T-helper 2 cell treated with Interferon-gamma antibody and Interleukin-4, amounts not matched to agents 5 μg/mL and 100 μg/mL, for 36 hours (primary cell): Measurements from ENCODE around the gene KHK.
A peak's percentile ranks its signal among the peaks of the same experiment; 100 is the strongest.

ENCODE experiments used
- DNase-seq: peaks from one replicate; pipeline ENCODE4 v3.0.0; 2021; ENCODE audit warnings: low spot score
- H3K27ac Mint-ChIP-seq: one replicate; pipeline ENCODE4 v1.8.0; 2021; ENCODE audit warnings: mild to moderate bottlenecking, mixed read lengths
- H3K27me3 Mint-ChIP-seq: one replicate; pipeline ENCODE4 v1.8.0; 2021; ENCODE audit warnings: low read depth, mixed read lengths
- H3K36me3 Mint-ChIP-seq: one replicate; pipeline ENCODE4 v1.8.0; 2021; ENCODE audit warnings: low read depth, mixed read lengths
- H3K4me1 Mint-ChIP-seq: one replicate; pipeline ENCODE4 v1.8.0; 2021; ENCODE audit warnings: low read depth, mixed read lengths
- H3K4me3 Mint-ChIP-seq: one replicate; pipeline ENCODE4 v1.8.0; 2022; ENCODE audit warnings: mild to moderate bottlenecking, moderate library complexity, mixed read lengths
- H3K9me3 Mint-ChIP-seq: one replicate; pipeline ENCODE4 v1.8.0; 2021; ENCODE audit warnings: mixed read lengths

KHK gene

DNA sequence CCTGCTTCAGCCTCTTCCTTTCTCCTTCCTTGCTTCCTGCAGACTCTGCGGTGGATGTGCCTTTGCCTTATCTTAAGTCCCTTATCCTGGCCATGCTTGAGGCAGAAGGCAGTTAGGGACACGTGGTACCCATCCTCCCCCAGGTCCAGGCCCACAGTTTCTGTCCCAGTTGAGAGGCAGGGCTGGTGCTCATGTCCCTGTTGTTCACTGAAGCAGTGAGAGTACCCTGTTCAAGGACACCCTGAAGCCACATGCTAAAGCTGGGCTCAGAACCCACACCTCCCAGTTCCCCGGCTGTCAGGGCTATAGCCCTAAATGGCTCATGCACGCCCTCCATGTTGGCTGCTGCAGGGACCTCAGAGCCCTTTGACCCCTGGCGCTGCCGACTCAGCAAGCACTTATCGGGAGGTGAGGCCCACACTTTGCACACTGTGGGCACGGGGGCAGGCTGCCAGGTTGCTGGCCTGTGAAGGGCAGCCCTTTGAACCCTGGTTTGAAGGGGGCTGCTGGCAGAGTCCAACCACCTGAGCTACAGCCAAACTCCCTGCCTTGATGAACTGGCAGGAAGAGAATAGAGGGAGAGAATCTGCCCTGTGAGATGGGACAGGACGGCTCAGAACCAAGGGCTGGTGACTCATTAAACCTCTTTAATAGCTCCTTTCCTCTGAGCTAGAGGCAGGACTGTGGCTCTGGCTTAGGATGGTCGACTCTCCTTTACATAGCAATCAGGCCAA, 6.3 kb downstream of the KHK start:
- DNase-seq = no peak
- Mint-ChIP-seq H3K27me3 (no peaks in the 10 kb centered on the region), H3K9me3 (no peaks in the 10 kb centered on the region), H3K36me3 (peaks cover 2% of the 10 kb centered on the region), H3K27ac (no peak overlapping the region), H3K4me1 (peaks cover 17% of the 10 kb centered on the region), H3K4me3 (no peak overlapping the region)

DNA sequence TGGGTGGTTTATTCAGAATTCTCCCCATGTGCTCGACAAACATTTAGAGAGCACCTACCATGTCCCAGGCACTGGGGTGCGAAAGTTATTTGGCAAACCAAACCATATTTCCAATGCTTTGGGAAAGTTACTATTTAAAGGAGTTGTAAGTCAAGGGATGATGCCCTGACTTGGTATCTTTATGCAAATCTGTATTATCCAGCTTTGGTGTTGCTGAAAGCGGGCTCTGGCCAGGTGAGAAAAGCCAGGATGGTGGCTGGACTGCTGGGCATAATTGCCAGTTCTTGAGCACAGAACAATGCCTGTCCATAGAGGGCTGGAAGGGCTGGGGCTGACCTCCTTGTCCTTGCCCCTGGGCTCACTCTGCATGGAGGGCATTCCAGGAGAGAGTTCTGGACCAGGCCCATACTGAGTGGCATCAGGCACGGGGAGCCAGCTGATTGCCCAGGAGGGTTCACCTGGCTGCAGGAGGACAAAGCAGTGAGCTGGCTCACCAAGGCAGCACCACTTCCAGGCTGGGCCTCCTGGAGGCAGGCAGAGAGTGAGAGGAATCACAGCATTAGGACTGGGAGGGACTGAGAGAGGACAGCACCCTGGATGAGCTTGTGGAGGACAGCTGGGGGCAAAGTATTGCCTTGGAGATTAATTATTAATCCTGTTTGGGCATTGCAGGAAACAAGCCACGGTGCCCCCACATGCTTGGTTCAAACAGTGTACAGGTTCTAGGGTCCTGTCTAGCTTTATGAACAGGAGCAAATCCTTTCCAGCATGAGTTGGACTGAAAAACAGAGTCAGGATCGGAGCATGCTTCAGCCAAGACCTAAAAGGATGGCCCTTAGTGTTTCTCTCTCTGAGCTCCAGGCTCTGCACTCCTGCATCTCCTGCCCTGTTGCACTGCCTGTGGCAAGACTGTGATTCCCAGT, 7.1 kb downstream of the KHK start:
- no peaks in the 10 kb centered on the region for H3K9me3 Mint-ChIP-seq
- H3K27me3 Mint-ChIP-seq = no peaks in the 10 kb centered on the region
- H3K36me3 Mint-ChIP-seq = peaks cover 1% of the 10 kb centered on the region
- H3K4me3 Mint-ChIP-seq = no peak overlapping the region
- no peak overlapping the region for H3K27ac Mint-ChIP-seq
- no peak for DNase-seq
- peaks cover 16% of the 10 kb centered on the region for H3K4me1 Mint-ChIP-seq

DNA sequence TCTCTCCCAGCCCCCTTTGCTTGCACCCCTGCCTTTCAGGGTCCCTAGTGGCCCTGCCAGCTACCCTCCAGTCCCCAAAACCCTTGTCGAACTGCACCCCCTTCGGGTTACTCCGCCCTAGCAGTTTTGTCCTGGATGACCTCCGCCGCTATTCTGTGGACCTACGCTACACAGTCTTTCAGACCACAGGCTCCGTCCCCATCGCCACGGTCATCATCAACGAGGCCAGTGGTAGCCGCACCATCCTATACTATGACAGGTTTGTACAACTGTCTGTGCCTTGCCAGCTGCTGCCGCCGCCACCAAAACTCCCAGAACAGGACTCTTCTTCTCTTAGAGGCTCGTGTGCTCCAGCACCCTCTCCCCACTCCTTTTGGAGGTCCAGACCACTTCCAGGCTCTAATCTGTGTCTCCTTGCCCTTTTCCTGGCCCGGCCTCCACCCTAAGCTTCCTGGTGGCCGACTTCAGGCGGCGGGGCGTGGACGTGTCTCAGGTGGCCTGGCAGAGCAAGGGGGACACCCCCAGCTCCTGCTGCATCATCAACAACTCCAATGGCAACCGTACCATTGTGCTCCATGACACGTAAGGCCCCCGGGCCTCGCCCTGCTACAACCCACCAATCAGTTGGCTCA, 7.9 kb downstream of the KHK start:
- H3K27ac Mint-ChIP-seq = no peak overlapping the region
- no peaks in the 10 kb centered on the region for H3K27me3 Mint-ChIP-seq
- no peaks in the 10 kb centered on the region for H3K36me3 Mint-ChIP-seq
- H3K4me1 Mint-ChIP-seq = peaks cover 12% of the 10 kb centered on the region
- H3K4me3 Mint-ChIP-seq = no peak overlapping the region
- H3K9me3 Mint-ChIP-seq = no peaks in the 10 kb centered on the region
- no peak for DNase-seq

DNA sequence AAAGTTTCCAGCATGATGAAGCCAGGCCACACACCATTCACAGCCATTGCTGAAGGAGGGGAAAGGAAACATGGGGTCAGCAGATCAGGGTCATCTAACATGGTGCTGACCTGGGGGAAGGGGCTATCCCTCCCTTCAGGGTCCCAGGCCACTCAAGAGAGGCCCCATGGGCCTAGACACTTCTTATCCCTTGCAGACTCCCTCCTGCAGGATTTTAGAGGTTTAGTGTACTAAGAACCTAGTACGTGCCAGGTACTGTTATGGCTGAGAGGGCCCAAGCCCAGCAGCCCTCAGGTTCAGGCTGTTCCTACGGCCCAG, 8.8 kb downstream of the KHK start:
- Mint-ChIP-seq H3K27ac (no peak overlapping the region), H3K36me3 (no peaks in the 10 kb centered on the region), H3K9me3 (no peaks in the 10 kb centered on the region), H3K4me3 (peak overlapping the region; percentile 63), H3K4me1 (peaks cover 10% of the 10 kb centered on the region), H3K27me3 (no peaks in the 10 kb centered on the region)
- no peak for DNase-seq

DNA sequence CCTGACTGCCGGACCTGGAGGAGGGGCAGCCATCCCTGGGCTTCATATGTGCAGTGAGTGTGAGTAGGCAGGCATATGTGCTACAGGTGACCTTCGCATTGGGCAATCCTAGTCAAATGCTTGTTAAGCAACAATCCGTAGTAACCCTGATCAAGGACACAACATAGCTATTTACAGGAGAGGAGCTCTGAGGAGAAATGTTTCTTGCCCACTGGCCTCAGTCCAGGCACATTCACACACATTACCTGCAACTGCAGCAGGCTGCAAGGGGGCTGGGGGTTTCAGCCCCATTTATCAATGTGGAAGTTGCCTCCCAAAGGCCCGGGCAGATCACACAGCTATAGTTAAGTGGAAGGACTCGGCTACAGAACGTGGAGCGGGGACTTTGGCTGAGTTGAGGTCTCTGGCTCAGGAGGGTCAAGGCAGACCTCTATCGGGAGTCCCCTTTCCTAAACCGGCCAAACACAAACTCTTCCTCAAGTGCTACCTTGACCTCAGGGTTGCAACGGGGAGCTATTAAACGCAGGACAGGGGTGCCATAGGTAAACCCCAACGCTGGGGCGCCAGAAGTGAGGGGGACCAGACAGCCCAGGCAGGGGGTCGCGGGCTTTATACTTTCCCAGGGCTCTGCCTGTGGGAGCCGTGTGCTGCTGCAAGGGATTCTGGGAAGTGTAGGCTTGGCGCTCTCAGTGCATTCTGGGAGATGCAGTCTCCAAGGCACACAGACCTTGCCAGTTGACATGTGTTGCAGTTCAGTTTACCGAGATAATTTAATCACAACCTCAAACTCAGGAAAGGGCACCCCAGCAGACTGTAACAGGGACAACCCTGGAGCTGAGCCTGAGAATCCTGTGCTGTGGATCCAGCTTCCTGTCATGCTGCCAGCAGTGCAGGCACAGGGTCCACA, 9.4 kb downstream of the KHK start:
- Mint-ChIP-seq H3K36me3 (no peaks in the 10 kb centered on the region), H3K27ac (no peak overlapping the region), H3K9me3 (no peaks in the 10 kb centered on the region), H3K4me3 (peak overlapping the region; percentile 63), H3K27me3 (no peaks in the 10 kb centered on the region), H3K4me1 (peaks cover 10% of the 10 kb centered on the region)
- DNase-seq = peak; percentile 32

DNA sequence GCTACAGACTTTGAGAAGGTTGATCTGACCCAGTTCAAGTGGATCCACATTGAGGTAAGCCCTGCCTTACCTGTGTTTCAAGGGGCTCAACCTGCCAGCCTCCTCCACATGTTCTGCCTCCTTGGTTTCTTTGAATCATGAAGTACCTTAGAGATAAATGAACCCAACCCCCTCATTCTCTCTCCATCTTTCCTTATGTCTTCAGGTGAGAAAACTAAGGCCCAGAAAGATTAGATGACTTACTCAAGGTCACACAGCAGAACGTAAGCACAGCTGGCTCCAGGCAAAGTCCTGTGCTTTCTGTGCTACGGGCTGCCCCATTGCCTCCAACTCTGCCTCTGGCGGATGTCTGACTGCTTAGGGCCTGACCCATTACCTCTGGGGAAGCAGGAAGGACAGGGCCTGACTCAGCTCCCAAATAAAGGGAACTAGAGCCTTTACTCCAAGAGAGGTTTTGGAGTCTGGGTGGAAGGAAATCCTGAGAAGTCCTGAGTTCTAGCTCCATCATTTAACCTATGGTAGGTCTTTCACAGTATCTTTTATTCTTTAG, 10.3 kb downstream of the KHK start:
- peaks cover 10% of the 10 kb centered on the region for H3K4me1 Mint-ChIP-seq
- H3K9me3 Mint-ChIP-seq = no peaks in the 10 kb centered on the region
- no peak for DNase-seq
- no peak overlapping the region for H3K4me3 Mint-ChIP-seq
- no peaks in the 10 kb centered on the region for H3K36me3 Mint-ChIP-seq
- no peak overlapping the region for H3K27ac Mint-ChIP-seq
- H3K27me3 Mint-ChIP-seq = no peaks in the 10 kb centered on the region

DNA sequence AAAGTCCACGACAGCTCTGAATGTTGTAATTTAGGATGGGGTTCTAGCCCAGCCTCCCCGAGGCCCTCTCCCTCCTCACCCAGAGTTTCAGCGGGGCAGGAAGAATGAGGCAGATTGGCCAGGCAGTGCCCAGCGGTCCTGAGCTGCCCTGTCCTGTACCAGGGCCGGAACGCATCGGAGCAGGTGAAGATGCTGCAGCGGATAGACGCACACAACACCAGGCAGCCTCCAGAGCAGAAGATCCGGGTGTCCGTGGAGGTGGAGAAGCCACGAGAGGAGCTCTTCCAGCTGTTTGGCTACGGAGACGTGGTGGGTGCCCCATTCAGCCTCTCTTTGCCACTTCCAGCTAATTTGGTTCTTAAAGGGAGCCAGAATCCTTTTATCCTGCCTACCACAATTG, 10.8 kb downstream of the KHK start:
- no peak for DNase-seq
- H3K9me3 Mint-ChIP-seq = no peaks in the 10 kb centered on the region
- H3K4me3 Mint-ChIP-seq = no peak overlapping the region
- H3K4me1 Mint-ChIP-seq = peaks cover 10% of the 10 kb centered on the region
- no peak overlapping the region for H3K27ac Mint-ChIP-seq
- no peaks in the 10 kb centered on the region for H3K36me3 Mint-ChIP-seq
- H3K27me3 Mint-ChIP-seq = no peaks in the 10 kb centered on the region

DNA sequence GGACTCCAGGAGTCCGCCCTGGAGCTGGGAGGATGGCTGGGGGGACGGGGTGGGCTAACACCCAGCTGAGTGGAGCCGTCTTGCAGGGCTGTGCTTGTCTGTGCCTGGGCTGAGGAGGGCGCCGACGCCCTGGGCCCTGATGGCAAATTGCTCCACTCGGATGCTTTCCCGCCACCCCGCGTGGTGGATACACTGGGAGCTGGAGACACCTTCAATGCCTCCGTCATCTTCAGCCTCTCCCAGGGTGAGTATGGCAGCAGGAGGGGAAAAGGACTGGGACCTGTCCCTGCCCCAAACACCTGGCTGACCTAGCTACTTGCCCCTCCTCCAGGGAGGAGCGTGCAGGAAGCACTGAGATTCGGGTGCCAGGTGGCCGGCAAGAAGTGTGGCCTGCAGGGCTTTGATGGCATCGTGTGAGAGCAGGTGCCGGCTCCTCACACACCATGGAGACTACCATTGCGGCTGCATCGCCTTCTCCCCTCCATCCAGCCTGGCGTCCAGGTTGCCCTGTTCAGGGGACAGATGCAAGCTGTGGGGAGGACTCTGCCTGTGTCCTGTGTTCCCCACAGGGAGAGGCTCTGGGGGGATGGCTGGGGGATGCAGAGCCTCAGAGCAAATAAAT, 12.9 kb downstream of the KHK start:
- Mint-ChIP-seq H3K9me3 (no peaks in the 10 kb centered on the region), H3K4me1 (peaks cover 10% of the 10 kb centered on the region), H3K36me3 (no peaks in the 10 kb centered on the region), H3K27me3 (no peaks in the 10 kb centered on the region), H3K27ac (no peak overlapping the region), H3K4me3 (no peak overlapping the region)
- DNase-seq = no peak

DNA sequence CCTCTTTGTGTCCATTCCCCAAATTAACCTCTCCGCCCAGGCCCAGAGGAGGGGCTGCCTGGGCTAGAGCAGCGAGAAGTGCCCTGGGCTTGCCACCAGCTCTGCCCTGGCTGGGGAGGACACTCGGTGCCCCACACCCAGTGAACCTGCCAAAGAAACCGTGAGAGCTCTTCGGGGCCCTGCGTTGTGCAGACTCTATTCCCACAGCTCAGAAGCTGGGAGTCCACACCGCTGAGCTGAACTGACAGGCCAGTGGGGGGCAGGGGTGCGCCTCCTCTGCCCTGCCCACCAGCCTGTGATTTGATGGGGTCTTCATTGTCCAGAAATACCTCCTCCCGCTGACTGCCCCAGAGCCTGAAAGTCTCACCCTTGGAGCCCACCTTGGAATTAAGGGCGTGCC, 13.5 kb downstream of the KHK start:
- peaks cover 10% of the 10 kb centered on the region for H3K4me1 Mint-ChIP-seq
- DNase-seq = no peak
- no peaks in the 10 kb centered on the region for H3K9me3 Mint-ChIP-seq
- no peak overlapping the region for H3K27ac Mint-ChIP-seq
- H3K27me3 Mint-ChIP-seq = no peaks in the 10 kb centered on the region
- no peak overlapping the region for H3K4me3 Mint-ChIP-seq
- no peaks in the 10 kb centered on the region for H3K36me3 Mint-ChIP-seq

DNA sequence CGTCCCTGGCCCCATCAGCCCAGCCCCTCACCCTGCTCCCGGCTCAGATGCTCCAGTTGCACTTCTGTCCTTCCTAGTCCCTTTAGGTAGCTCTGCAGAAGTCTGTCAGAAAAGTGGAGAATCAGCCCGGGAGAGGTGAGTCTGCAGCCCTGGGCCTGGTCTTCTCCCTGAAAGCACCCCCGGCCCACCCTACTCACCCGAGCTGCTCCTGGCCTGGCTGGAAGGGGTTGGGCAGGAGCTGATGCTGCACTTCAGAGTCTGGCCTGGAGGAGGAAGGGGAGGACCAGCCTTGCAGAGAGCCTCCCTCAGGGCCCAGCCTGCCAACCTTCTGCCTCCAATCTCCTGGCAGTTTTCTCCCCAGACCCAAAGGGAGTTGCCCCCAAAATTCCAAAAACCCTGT, 15.8 kb downstream of the KHK start:
- Mint-ChIP-seq H3K4me3 (no peak overlapping the region), H3K27ac (no peak overlapping the region), H3K36me3 (no peaks in the 10 kb centered on the region), H3K4me1 (no peaks in the 10 kb centered on the region), H3K9me3 (no peaks in the 10 kb centered on the region), H3K27me3 (no peaks in the 10 kb centered on the region)
- no peak for DNase-seq

DNA sequence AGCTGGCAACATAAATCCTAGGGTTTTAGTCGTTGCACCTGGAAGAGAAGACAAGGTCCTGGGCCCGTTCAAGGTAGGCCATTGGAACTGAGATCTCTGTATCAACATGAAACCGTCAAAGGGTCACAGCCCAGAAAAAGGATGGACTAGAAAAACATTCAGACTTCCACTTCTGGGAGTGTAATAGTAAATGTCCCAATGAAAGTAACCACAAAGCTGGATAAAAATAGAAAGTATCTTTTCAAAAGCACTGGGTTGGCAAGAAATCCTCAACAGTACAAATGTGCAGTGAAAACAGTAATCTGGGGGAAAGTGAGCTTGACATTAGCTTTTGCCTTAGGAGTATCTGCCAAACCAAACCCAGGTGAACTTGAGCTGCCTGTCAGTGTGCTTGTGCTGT, 19.4 kb downstream of the KHK start:
- H3K36me3 Mint-ChIP-seq = no peaks in the 10 kb centered on the region
- H3K9me3 Mint-ChIP-seq = no peaks in the 10 kb centered on the region
- H3K4me3 Mint-ChIP-seq = no peak overlapping the region
- no peak overlapping the region for H3K27ac Mint-ChIP-seq
- peaks cover 4% of the 10 kb centered on the region for H3K27me3 Mint-ChIP-seq
- H3K4me1 Mint-ChIP-seq = no peaks in the 10 kb centered on the region
- DNase-seq = no peak

DNA sequence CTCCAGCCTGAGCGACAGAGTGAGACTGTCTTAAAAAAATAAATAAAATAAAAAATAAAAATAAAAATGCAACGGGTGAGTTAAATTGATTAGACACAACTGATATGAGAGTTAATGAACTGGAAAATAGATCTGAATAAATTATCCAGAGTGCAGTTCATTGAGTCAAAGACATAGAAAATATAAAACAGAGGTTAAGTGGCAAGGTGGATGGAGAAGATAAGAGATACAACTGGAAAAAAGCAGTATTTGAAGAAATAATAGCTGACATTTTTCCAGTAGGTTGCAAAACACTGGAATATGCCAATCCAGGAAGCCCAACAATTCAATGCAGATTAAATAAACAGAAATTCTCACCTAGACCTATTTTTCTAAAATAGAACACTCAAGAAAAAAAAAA, 21.6 kb downstream of the KHK start:
- Mint-ChIP-seq H3K4me3 (no peak overlapping the region), H3K27me3 (peaks cover 4% of the 10 kb centered on the region), H3K36me3 (no peaks in the 10 kb centered on the region), H3K9me3 (no peaks in the 10 kb centered on the region), H3K27ac (no peak overlapping the region), H3K4me1 (no peaks in the 10 kb centered on the region)
- DNase-seq = no peak

DNA sequence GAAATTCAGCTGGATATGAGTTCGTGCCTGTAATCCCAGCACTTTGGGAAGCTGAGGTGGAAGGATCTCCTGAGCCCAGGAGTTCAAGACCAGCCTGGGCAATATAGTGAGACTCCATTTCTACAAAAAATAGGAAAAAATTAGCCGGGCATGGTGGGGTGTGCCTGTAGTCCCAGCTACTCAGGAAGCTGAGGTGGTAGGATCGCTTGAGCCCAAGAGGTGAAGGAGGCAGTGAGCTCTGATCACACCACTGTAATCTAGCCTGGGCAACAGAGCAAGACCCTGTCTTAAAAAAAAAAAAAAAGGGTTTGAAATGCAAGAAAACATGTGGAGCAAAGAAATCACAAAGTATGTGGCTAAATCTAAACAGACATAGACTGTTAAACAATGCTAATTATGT, 22.5 kb downstream of the KHK start:
- Mint-ChIP-seq H3K27ac (no peak overlapping the region), H3K27me3 (peaks cover 4% of the 10 kb centered on the region), H3K36me3 (no peaks in the 10 kb centered on the region), H3K9me3 (no peaks in the 10 kb centered on the region), H3K4me1 (no peaks in the 10 kb centered on the region), H3K4me3 (no peak overlapping the region)
- DNase-seq = no peak
